Activated CD4-positive, alpha-beta T cell treated with anti-CD3 and anti-CD28 coated beads for 1 hour (primary cell): ENCODE data around the gene DDX54.
A peak's percentile ranks its signal among the peaks of the same experiment; 100 is the strongest.
"Not testable (repeated sequence)": the region's sequence is repeated elsewhere in the genome, so short reads cannot be mapped to it uniquely, and the experiment has no call there.

Experiments used
- DNase-seq: peaks from one replicate; pipeline ENCODE4 v3.0.0-alpha.2; 2020

Gene DDX54

GRCh38 chr12:113220593-113221180 is 35.4 kb upstream of the DDX54 start:
- no peak for DNase-seq

DNA sequence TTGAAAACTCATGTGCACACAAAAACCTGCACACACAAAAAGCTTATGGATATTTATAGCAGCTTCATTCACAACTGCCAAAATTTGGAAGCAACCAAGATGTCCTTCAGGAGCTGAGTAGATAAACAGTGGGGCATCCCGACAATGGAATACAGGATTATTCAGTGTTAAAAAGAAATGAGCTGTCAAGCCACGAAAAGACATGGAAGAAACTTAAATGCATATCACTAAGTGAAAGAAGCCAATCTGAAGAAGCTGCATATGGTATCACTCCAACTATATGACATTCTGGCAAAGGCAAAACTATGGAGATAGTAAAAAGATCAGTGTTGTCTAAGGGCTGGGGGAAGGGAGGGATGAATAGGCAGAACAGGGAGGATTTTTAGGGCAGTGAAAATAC is 30.7 kb upstream of the DDX54 start:
- no peak for DNase-seq

GRCh38 chr12:113214895-113215400 is 29.7 kb upstream of the DDX54 start:
- DNase-seq = no peak

- no peak for DNase-seq
Observed at GRCh38 chr12:113211160-113211559, 25.9 kb upstream of the DDX54 start.

DNA sequence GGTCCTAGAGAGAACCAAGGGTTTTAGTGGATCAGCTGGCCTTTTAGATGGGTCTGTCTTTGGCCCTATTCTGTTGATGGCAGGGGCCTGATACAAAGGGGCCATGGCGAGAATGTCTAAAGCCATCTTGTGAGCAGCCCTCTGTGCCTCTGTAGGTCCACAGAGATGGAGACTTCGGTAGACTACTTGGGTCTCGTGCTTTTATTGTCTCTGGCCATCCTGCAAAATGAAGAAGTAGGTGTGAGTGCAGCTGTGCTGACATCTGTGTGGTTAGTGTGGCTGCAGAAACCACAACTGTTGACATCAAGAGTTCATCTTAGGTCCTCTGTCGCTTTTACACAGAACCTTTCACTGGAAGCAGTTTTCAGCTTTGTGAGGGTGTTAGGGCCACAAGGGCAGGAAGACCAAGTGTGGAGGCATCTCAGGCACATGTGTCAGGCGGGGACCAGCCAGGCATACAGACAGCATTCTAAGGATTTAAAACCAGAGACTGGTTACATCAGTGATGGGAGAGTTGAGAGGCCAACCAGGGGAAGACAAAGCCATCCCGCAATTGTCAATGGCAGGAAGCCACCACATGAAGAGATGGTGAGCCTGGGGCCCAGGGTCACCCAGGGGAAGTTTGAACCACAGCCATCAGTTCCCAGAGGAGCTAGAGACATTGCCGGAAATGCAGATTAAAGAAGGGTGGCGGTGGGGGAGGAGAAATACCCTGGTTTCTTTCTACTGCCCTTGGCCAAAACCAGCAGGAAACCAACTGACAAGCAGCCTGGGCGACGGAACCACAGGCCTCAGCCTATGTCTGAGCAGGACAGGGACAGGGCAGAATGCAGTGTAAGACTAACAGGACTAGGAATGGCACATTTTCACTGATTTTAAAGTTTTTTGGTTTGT is 23.0 kb upstream of the DDX54 start:
- DNase-seq = peak; percentile 19

- no peak for DNase-seq
Observed at GRCh38 chr12:113207613-113208040, 22.3 kb upstream of the DDX54 start.

GRCh38 chr12:113206802-113207201 is 21.5 kb upstream of the DDX54 start:
- DNase-seq = not testable (repeated sequence)

DNA sequence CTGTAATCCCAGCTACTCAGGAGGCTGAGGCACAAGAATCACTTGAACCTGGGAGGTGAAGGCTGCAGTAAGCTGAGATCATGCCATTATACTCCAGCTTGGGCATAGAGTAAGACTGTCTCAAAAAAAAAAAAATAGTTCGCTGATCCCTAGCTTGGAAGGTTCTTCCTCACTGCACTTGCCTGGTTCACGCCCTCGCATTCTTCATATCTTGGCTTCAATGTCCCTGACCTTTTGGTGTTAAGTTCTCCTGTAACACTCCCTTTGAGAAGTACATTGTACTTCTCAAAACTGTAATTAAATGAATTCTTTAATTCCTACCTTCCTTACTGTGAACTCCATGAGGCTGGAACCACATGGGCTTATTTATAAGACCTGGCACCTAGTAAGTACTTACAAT is 19.5 kb upstream of the DDX54 start:
- no peak for DNase-seq

- no peak for DNase-seq
Observed at GRCh38 chr12:113203852-113204760, 18.8 kb upstream of the DDX54 start.

DNA sequence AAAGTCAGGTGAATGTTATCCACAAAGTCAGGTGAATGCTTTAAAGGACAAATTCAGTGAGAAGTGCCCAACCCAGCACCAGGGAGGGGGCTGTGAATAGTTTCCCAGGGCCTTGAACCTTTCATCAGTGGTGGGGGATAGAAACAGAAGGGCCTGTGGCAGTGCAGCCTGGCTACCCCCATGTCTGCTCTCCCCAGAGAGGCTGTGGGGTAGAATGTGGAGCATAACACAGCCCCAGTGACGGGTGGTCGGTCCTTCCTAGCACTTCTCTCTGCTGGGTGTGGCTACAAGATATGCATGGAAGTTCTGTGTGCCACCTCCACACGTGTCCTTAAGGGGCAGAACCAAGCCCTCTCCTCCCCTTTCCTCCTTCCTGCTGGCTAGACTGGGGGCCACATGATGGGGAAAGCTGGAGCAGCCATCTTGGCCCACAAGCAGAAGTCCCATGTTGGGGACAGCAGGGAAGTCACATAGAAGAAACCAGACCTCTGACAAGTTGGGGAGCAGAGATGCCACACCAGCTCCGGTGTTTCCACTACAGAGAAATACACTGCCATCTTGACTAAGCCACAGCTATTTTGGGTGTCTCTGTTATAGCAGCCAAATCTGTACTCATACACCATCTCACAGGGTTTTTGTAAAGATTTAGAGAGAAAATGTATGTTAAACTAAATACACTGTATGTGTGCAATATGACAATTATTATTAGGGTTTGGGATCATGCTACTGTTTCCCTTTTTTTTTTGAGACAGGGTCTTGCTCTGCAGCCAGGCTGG is 17.2 kb upstream of the DDX54 start:
- DNase-seq = no peak

GRCh38 chr12:113201187-113202177 is 16.2 kb upstream of the DDX54 start:
- no peak for DNase-seq

DNA sequence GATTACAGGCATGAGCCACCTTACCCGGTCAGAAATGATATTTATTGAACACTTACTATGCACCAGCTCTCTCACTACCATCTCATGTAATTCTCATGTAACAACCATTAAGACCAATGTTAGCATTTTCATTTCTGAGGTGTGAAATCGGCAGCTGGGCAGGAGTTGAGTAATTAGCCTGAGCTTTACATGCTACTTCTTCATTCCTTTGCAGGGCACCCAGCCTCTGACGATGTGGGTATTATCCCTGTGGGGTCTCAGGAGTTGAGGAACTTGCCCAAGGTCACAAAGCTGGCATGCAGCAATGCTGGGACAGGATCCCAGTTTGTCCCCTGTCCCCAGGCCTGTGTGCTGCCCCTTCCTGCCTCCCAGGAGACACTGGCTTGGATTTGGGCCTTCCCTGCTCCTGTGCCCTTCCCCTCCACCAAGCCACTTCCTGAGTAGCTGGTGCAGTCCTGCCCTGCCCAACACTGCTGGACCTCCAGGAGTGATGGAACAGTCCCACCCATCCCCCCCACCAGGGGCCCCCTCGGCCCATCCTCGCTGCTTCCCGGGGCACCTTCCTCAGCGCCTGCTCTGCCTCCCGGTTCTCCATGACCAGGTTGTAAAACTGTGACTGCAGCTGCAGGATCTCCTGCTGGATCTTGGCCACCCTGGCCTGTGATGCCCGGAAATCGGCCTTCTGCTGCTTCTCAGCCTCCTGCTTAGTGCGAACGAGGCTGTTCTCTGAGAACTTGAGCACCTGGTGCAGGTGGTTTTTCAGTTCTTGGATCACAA is 14.9 kb upstream of the DDX54 start:
- no peak for DNase-seq

- DNase-seq = no peak
Observed at GRCh38 chr12:113198296-113198695, 13.0 kb upstream of the DDX54 start.

DNA sequence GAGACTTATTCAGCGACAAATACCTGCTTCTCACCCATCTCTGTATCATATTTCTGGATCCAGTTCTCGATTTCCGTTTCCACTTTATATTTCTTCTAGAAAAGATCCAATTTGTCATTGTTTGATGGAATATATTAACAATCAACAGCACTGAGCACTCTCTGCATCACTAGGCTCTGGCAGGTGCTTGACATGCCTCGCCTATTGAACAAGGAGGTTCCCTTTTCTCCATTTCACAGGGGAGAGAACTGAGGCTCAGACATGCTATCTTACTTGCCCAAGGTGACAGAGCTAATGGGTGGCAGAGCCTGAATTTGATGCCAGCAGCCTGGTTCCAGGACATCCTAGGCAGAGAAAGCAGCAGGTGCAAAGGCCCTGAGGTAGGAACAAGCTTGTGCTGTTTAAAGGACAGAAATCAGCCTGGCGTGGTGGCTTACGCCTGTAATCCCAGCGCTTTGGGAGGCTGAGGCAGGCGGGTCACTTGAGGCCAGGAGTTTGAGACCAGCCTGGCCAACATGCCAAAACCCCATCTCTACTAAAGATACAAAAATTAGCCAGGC is 12.3 kb upstream of the DDX54 start:
- no peak for DNase-seq

GRCh38 chr12:113196990-113197389 is 11.7 kb upstream of the DDX54 start:
- DNase-seq = peak; percentile 38

DNA sequence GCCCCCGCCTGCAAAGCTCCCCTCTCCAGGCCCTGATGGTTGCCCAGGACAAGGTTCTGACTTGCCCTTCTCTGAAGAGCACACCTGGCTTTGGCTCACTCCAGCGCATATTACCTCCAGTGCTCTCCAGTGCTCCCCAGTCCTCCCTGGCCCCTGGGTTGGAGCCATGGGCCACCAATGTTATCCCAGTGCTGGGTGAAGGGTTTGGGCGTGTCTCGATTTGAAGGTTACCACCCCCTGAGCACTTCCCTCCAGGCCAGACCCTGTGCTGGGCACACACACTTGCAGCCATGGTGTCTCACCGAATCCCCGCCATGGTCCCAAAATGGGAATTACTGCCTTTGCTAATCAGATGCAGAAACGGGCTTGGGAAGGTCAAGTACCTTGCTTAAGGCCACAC is 11.3 kb upstream of the DDX54 start:
- no peak for DNase-seq

GRCh38 chr12:113195598-113195997 is 10.3 kb upstream of the DDX54 start:
- DNase-seq = no peak

DNA sequence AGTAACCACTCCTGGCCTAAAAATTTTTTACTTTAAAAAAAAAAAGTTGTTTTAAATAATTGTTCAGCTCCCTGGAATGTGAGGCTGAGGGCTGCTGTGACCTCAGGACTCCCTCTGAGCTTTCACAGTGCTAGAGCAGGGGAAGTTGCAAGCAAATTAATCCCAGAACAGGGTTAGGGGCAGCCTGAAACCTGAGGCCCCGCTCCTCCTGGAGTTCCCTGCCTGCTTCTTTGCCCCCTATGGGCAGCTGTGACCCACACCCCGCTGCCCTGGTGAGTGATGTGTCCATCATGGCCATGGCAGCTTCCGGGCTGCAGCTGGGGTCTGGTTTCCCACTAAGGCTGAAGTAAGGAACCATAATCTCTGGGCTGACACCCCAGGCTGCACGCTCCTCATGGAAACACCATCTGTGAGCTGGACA is 9.7 kb upstream of the DDX54 start:
- DNase-seq = no peak

- no peak for DNase-seq
Observed at GRCh38 chr12:113191227-113191626, 5.9 kb upstream of the DDX54 start.

DNA sequence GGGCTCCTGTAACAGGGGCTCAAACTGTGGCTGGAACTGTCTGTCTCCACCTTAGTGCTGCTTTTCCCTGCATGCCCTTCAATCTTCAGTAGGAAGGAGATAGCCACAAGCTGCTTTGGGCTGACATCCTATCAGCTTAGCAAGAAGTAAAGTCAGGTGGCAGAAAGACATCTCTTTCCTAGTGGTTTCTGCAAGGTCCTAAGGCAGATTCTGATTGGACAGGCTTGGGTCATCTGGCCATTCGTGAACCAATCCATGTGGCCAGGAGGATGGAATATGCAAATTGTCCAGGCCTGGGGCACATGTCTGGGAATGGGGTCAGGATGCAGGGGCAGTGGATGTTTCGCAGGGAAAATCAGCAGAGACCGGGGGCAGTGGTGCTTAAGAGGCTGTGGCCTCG is 5.5 kb upstream of the DDX54 start:
- DNase-seq = no peak
